GM19438 (cell line): Measurements from ENCODE around the gene SLC9A8.
"Not testable (repeated sequence)": the region's sequence is repeated elsewhere in the genome, so short reads cannot be mapped to it uniquely, and the experiment has no call there.

ENCODE experiments used
- ATAC-seq: cut with Tn5 transposase; IDR thresholded peaks from one replicate; pipeline ENCODE4 v1.9.1; 2021; ENCODE audit warnings: low read depth; ENCODE audit not compliant: unreplicated experiment

The SLC9A8 gene, protein sequence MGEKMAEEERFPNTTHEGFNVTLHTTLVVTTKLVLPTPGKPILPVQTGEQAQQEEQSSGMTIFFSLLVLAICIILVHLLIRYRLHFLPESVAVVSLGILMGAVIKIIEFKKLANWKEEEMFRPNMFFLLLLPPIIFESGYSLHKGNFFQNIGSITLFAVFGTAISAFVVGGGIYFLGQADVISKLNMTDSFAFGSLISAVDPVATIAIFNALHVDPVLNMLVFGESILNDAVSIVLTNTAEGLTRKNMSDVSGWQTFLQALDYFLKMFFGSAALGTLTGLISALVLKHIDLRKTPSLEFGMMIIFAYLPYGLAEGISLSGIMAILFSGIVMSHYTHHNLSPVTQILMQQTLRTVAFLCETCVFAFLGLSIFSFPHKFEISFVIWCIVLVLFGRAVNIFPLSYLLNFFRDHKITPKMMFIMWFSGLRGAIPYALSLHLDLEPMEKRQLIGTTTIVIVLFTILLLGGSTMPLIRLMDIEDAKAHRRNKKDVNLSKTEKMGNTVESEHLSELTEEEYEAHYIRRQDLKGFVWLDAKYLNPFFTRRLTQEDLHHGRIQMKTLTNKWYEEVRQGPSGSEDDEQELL

GRCh38 chr20:49812507-49813304 is at the start of gene SLC9A8:
Gene SLC9A8, plus strand, starts transcription at chr20:49812828. Its CDS starts 95 bp downstream, at chr20:49812923.
- ATAC-seq, result peak; percentile 89

GRCh38 chr20:49762940-49763766 is 49.5 kb upstream of the SLC9A8 start:
- ATAC-seq, result no peak

DNA sequence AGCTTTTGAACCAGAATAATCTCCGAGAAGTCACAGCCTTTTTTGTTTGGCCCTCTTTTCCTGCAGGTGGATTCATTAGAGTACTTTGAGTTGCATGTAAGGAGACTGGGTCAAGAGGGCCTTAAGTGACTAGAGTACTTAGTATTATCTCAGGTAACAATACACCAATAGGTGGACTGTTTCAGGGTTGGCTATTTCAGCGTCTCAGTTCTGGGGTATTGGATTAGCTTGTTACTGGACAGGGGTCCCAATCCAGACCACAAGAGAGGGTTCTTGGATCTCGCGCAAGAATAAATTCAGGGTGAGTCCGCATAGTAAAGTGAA is 47.3 kb upstream of the SLC9A8 start:
- ATAC-seq, result no peak

- no peak for ATAC-seq
Measured at GRCh38 chr20:49765846-49766541, 46.6 kb upstream of the SLC9A8 start.

DNA sequence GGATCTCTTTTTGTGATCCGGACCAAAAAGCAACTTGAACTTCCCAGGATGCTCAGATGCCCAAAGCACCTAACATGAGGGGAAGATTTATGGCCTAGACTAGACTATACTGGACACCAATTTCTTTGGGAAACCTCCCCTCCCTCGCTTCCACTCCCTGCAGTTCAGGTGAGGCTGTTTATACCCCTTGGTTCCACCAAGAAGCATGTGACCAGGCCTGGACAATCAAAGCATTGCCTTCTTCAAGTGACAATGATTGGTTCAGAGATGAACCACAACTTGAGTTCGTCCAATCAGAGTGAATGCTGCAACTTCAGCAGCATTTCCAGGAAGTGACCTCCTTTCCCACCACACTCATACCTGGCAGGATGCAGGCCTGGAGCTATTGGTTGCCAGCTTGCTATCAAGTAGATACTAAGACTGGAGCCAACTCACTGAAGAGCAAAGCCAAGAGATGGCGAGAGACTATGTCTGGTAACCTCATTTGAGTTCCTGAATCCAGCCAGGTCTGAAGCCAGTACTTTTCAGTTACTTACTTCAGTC is 45.6 kb upstream of the SLC9A8 start:
- no peak for ATAC-seq

- no peak for ATAC-seq
Measured at GRCh38 chr20:49768204-49769047, 44.2 kb upstream of the SLC9A8 start.

DNA sequence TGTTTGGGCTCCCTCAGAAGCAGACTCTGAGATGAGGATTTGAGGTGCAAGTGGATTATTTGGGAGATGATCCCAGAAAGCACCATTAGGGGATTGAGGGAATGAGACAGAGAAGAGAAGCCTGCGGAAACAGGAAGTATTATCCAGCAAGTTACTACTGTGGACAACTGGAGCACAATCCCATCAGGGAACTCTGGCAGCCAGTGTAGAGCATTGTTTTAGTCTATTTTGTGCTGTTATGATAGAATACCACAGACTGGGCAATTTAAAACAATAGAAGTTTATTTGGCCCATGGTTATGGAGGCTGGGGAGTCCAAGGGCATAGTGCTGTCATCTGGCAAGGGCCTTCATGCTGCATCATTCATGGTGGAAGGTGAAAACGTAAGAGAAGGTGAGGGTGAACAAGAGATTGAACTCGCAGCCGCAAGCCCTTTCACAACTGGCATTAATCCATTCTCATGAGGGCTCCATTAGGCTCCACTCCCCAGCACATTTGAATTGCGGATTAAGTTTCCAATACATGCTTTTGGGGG is 43.5 kb upstream of the SLC9A8 start:
- ATAC-seq, result no peak

GRCh38 chr20:49770634-49771033 is 42.0 kb upstream of the SLC9A8 start:
- no peak for ATAC-seq

- not testable (repeated sequence) for ATAC-seq
Measured at GRCh38 chr20:49774213-49774612, 38.4 kb upstream of the SLC9A8 start.

- no peak for ATAC-seq
Measured at GRCh38 chr20:49775229-49775693, 37.4 kb upstream of the SLC9A8 start.

DNA sequence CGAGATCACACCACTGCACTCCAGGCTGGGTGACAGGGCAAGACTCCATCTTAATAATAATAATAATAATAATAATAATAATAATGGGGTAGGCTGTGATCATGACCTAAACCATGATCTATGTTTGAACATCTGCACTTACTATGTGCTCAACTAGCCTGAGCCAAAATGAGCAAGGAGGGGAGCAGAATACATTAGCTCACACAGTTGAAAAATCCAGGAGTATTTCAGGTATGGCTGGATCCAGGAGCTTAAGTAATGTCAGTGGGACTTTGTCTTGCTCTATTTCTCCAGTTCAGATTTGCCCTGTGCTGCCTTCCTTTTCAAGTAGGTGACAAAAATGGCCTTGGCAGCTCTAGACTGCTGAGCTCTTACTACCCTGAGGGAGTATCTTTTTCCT is 32.7 kb upstream of the SLC9A8 start:
- ATAC-seq, result no peak

DNA sequence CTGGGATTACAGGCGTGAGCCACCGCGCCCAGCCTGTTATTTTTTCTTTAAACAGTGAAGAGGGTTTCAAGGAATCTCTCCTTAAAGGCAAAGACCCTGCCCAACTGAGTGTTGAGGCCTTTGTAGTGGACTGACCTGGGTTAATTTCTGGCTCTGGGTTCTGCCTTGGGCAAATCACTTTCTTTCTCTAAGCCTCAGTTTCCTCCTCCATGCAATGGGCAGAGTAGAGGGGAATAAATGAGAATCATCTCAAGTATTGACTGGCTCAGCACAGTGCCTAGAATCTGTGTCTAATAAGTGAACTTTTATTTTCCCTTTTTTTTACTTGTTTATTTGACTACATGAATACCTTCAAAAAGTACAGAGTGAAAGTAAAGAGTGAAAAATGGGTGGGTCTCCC is 31.0 kb upstream of the SLC9A8 start:
- no peak for ATAC-seq

- ATAC-seq, result not testable (repeated sequence)
Measured at GRCh38 chr20:49782439-49782838, 30.2 kb upstream of the SLC9A8 start.

- not testable (repeated sequence) for ATAC-seq
Measured at GRCh38 chr20:49783021-49783995, 29.3 kb upstream of the SLC9A8 start.

- ATAC-seq, result no peak
Measured at GRCh38 chr20:49784291-49784690, 28.3 kb upstream of the SLC9A8 start.

- ATAC-seq, result peak; percentile 36
Measured at GRCh38 chr20:49785149-49785851, 27.3 kb upstream of the SLC9A8 start.

- peak; percentile 97 for ATAC-seq
Measured at GRCh38 chr20:49785852-49786175, 26.8 kb upstream of the SLC9A8 start.
